ENCODE measurements around the gene RNF26. TPM values are rescaled to one million over a fixed set of nuclear protein-coding genes. Genes with fewer than 3 reads are reported as not detected.

Gene RNF26
- total RNA-seq, 2 donors from 2014 or later, result 8.2 to 10.3 TPM

DNA sequence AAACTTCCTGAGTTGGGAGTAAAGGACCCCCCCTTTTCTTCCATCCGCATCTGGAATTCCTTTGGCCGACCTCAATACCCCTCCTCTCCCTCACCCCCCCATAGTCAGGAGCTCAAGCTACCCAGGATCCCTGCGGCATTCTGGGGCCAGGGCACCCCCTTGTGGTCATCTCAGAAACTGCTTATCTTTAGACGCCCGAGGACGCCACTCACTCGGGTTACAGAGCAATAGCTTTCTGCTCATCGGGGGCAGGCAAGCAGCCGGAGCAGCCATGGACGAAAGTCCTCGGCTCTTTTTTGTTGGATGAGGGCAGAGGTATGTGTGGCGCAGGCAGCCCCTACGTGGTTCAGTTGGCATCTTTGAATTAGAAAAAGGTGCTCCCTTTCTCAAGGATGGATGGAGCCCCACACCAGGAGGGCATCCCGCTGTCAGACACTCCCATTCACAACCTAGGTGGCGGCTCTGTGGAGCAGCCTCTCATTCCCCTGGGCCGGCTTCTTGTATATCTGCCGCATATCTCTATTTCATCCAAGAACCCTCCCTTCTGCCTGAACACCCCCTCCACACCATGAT is 4.1 kb downstream of the RNF26 start:
- TF ChIP-seq, protein P1, sequence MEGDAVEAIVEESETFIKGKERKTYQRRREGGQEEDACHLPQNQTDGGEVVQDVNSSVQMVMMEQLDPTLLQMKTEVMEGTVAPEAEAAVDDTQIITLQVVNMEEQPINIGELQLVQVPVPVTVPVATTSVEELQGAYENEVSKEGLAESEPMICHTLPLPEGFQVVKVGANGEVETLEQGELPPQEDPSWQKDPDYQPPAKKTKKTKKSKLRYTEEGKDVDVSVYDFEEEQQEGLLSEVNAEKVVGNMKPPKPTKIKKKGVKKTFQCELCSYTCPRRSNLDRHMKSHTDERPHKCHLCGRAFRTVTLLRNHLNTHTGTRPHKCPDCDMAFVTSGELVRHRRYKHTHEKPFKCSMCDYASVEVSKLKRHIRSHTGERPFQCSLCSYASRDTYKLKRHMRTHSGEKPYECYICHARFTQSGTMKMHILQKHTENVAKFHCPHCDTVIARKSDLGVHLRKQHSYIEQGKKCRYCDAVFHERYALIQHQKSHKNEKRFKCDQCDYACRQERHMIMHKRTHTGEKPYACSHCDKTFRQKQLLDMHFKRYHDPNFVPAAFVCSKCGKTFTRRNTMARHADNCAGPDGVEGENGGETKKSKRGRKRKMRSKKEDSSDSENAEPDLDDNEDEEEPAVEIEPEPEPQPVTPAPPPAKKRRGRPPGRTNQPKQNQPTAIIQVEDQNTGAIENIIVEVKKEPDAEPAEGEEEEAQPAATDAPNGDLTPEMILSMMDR (IDR thresholded peaks at IDR 0.05), result peak; percentile 82 to 89
- Histone ChIP-seq H3K4me1 (peaks cover 0 to 69% of the 10 kb centered on the region in 2 donors), H3K27ac (peak overlapping the region; percentile 97 to 98)

DNA sequence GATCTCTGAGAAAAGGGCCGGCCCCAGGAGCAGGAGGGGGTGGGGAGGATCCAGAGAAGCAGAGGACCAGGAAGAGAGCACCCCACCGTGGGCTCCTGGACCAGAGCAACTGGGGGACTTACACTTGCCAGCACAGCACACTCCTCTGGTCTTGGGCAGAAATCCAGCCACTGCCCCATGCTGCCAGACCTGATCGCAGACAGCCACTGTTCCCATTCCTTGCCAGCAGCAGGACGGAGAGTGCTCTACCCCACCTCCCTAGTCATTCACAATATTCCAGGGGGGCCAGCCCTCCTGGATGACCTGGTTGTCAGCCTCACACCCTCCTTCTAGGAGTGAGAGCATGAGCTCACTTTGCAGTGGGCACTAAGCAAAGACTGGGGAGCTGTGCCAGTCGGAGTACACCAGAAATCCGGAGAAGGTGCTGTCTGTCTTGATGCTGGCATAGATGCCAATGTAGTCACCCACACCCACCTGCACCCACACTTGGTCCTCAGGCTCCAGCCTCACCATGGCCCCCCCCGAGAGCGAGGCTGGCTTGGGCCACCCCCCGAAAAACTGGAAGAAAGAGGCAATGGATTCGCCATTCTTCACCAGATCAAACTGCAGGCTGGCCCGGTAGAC is 4.8 kb downstream of the RNF26 start:
- Histone ChIP-seq H3K4me1 (peaks cover 0 to 69% of the 10 kb centered on the region in 2 donors), H3K4me3 (peak overlapping the region; percentile 76 to 82), H3K27me3 (no peaks in the 10 kb centered on the region), H3K36me3 (no peaks in the 10 kb centered on the region), H3K9me3 (no peaks in the 10 kb centered on the region), H3K27ac (peak overlapping the region; percentile 97 to 98)
- DNase-seq (ENCODE audit: low spot score), result no peak
- TF ChIP-seq, protein P1 (IDR thresholded peaks at IDR 0.05), result no peak

More for the DNA sequence above, 4.1 kb downstream of the RNF26 start:
- DNase-seq (ENCODE audit: low spot score), result no peak
- Histone ChIP-seq H3K27me3 (no peaks in the 10 kb centered on the region), H3K9me3 (no peaks in the 10 kb centered on the region), H3K36me3 (no peaks in the 10 kb centered on the region), H3K4me3 (peak overlapping the region in 1 of 2 donors; percentile 82)

DNA sequence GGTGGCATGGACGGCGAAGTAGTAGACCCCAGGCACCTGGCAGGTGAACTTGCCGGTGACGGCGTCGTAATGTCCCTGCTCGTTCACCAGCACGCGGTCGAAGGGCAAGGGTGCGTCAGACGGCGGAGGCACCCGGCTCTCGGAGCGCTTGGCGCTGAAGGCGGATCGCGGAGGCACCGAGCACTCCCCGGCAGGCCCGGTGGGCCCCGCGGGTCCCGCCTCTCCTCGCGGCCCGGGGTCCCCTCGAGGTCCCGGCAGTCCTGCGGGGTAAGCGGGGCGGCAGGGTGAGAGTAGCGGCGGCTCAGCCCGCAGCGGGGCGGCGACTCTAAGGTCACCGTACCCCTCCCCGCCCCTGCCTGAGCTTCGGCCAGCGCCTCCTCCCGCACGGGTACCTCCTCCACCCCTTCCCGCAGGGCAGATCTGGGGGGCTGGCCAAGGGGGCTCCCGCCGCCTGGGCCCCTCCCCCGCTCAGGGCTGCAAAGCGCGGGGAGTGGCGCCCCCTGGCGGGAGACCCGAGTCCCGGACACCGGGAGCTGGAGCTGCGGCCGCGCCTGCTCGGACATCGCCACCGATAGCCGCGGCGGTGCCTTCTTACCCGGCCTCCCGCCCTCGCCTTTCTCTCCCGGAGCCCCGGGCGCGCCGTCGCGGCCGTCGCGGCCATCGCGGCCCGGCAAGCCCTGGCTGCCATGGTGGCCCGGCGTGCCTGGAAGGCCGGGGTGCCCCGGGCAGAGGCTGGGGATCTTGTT is 5.4 kb downstream of the RNF26 start:
- DNase-seq (ENCODE audit: low spot score), result no peak
- Histone ChIP-seq H3K36me3 (no peaks in the 10 kb centered on the region), H3K4me1 (peaks cover 0 to 67% of the 10 kb centered on the region in 2 donors), H3K4me3 (peak overlapping the region; percentile 76 to 82), H3K27me3 (no peaks in the 10 kb centered on the region), H3K9me3 (no peaks in the 10 kb centered on the region), H3K27ac (peak overlapping the region; percentile 97 to 98)
- TF ChIP-seq, protein P1 (IDR thresholded peaks at IDR 0.05), result peak; percentile 97 to 98

DNA sequence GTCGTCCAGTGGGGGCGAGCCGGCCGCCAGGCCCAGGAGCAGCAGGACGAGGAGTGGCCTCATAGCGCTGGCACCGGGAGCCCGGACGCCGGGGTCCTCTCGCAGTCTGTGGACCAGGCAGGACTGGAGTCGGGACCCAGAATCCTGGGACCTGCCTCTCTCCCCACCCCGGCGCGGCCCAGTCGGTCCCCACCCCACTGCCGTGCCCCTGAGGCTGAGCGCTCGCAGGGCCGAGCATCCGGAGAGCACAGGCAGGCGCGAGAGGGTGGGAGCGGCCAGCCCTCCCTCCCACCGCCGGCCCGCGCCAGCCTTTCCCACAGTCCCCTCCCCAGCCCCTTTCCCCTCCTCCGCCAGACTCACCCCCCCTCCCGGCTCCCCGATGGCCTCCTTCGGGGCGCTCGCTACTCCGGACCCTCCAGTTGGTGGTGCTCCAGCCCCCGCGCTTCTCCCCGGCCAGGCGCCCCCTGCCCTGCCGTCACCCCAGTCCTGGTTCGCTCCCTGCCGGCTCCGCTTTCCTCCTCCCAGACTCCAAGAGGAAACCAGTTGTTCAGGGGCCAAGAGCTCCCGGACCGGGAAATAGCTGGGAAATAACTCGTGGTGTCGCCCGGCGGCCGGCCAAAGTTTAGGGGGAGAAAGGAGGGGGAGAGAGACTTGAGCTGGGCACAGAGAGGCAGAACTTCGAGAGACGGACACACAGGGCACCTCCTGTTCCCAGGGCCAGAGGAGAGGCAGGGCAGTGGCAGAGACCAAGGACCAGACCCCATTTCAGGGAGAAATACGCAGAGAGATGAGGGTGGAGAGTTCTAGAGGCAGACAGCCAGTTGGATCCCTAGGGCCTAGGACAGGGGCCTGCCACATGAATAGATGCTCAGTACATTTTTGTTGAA is 6.3 kb downstream of the RNF26 start, which contains the start of gene C1QTNF5:
Gene C1QTNF5 (minus strand): TSS at position 549 of the 887 bp plus-strand sequence. CDS start 486 bp downstream, at position 63.
- H3K36me3 ChIP-seq, result no peaks in the 10 kb centered on the region
- H3K9me3 ChIP-seq, result no peaks in the 10 kb centered on the region
- TF ChIP-seq, protein P1 (IDR thresholded peaks at IDR 0.05), result no peak
- H3K4me1 ChIP-seq, result peaks cover 0 to 59% of the 10 kb centered on the region in 2 donors
- H3K27ac ChIP-seq, result peak within 1 kb of the TSS; percentile 97 to 98
- no peaks in the 10 kb centered on the region for H3K27me3 ChIP-seq
- peak; percentile 91 for DNase-seq (ENCODE audit: low spot score)
- H3K4me3 ChIP-seq, result peak within 1 kb of the TSS; percentile 76 to 82
